Ureter (tissue), 1 donor: Measurements from ENCODE around the gene F2RL1. TPM values are rescaled to one million over a fixed set of nuclear protein-coding genes. Genes with fewer than 3 reads are reported as not detected.
"Not testable (repeated sequence)": the region's sequence is repeated elsewhere in the genome, so short reads cannot be mapped to it uniquely, and the experiment has no call there.

Experiments
- DNase-seq: peaks from one replicate; pipeline ENCODE4 v3.0.0-alpha.2; 2020; ENCODE audit warnings: low spot score
- total RNA-seq: library from RNA; stranded (reverse); gene quantifications from one replicate; pipeline ENCODE4 v1.2.4, GENCODE V29; 2023
- donor health status: DM: yes; HTN: yes; CAD: no.

F2RL1 gene
- total RNA-seq, 1 donor from 2014 or later, result 16.8 TPM

- no peak for DNase-seq
Observed at GRCh38 chr5:76807296-76807695, 11.5 kb upstream of the F2RL1 start.

- DNase-seq, result no peak
Observed at GRCh38 chr5:76808141-76808691, 10.6 kb upstream of the F2RL1 start.

- DNase-seq, result no peak
Observed at GRCh38 chr5:76809141-76809540, 9.7 kb upstream of the F2RL1 start.

- DNase-seq, result no peak
Observed at GRCh38 chr5:76810236-76810635, 8.6 kb upstream of the F2RL1 start.

- DNase-seq, result no peak
Observed at GRCh38 chr5:76811214-76811613, 7.6 kb upstream of the F2RL1 start.

DNA sequence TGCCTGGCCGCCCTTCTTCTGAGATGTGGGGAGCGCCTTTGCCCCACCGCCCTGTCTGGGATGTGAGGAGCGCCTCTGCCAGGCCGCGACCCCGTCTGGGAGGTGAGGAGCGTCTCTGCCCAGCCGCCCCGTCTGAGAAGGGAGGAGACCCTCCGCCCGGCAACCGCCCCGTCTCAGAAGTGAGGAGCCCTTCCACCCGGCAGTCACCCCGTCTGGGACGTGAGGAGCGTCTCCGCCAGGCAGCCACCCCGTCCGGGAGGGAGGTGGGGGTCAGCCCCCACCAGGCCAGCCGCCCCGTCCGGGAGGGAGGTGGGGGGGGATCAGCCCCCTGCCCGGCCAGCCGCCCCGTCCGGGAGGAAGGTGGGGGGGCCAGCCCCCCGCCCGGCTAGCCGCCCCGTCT is 6.6 kb upstream of the F2RL1 start:
- not testable (repeated sequence) for DNase-seq

DNA sequence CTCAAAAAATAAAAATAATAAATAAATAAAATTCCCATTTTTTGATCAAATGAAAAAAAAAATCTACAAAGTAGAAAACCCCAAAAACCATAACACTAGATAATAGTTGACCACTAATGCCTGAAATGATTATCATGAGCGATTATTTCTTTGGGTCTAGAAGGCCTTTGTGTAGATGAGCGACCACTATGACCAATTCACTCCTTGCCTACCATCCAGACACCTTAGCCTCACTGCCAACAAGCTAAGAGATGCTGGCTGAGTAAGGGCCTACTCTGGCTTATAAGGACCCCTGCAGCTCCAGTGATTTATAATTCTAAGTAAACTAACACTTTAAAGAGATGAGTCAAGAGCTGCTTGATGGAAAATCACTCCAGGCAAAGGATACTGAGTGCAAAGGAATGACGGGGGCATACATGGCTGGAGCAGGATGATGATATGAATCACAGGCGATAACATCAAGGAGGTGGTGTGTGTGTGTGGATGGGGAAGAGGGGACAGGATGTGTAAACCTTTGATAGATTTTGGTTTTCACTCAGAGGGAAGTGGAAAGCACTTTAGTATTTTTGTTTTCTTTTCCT is 4.8 kb upstream of the F2RL1 start:
- DNase-seq, result no peak

DNA sequence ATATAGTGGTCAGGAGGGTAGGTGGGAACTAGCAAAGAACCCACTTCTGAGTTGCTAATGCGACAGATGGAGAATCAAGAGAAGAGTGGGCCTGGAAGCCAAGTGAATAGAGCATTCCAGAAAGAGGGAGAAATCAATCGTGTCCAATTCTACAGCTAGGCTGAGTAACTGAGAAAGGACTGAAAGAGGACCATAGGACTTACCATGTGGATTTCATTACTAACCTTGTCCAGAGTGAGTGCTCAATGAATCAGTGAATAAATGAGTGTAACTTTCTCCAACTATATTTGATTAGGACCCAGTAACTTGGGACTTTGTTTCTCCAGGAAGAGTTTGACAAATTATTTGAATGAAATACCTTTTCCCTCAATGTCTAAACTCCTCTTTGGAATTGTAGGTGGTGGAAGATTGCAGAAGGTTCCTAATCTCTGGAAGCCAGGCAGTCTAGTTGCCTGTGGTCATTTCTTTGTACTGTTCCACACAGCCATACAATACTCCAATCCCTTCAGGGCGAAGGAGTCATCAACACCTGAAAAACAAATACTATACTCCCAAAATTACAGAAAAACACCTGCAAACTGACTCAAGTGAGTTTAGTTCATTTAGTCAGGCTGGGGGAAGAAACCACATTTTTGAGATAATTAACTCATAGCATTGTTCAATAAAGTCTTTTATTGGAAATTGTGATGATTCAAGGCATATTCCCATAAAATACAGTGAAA is 2.6 kb upstream of the F2RL1 start:
- DNase-seq, result no peak

GRCh38 chr5:76819851-76820525 is 1.2 kb downstream of the F2RL1 start:
- DNase-seq, result no peak

GRCh38 chr5:76820526-76820890 is 1.7 kb downstream of the F2RL1 start:
- DNase-seq, result no peak

- DNase-seq, result no peak
Observed at GRCh38 chr5:76821136-76821535, 2.3 kb downstream of the F2RL1 start.

DNA sequence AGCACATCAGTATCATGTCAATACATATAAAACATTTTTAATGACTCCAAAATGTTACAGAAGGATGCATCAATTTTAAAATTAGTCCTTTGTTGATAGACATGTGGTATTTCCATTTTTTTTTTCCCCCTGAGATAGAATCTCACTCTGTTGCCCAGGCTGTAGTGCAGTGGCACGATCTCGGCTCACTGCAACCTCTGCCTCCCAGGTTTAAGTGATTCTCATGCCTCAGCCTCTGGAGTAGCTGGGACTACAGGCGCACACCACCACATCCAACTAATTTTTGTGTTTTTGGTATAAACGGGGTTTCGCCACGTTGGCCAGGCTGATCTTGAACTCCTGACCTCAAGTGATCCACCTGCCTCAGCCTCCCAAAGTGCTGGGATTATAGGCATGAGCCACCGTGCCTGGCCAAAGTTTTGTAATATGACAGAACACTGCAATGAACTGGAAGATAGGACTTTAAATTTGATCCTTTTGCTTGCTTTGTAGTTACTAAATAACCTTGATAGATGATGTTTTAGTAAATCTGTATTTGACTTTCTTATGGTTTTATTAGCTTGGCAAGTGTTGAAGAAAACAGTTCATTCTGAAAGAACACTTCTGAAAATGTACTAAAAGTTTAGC is 3.4 kb downstream of the F2RL1 start:
- not testable (repeated sequence) for DNase-seq

GRCh38 chr5:76826416-76826815 is 7.6 kb downstream of the F2RL1 start:
- not testable (repeated sequence) for DNase-seq

- DNase-seq, result no peak
Observed at GRCh38 chr5:76831110-76831452, 12.3 kb downstream of the F2RL1 start.

- DNase-seq, result no peak
Observed at GRCh38 chr5:76836181-76836580, 17.4 kb downstream of the F2RL1 start.

DNA sequence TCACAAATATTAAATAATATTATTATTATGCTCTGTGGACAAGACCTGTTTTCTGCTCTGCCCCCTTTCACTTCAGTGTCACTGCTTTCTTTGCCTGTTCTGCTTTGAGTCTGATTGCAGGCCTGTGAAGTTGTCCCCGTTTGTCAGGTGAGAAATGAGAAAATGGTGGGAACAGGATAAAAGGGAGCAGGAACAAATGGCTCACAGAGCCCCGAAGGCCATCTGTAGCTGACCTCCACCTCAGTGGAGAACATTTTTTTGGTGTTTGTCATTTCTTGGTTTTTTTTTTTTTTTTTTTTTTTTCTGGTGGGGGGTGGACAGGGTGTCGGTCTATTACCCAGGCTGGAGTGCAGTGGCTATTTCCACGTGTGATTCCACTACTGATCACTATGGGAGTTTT is 17.8 kb downstream of the F2RL1 start:
- DNase-seq, result no peak

DNA sequence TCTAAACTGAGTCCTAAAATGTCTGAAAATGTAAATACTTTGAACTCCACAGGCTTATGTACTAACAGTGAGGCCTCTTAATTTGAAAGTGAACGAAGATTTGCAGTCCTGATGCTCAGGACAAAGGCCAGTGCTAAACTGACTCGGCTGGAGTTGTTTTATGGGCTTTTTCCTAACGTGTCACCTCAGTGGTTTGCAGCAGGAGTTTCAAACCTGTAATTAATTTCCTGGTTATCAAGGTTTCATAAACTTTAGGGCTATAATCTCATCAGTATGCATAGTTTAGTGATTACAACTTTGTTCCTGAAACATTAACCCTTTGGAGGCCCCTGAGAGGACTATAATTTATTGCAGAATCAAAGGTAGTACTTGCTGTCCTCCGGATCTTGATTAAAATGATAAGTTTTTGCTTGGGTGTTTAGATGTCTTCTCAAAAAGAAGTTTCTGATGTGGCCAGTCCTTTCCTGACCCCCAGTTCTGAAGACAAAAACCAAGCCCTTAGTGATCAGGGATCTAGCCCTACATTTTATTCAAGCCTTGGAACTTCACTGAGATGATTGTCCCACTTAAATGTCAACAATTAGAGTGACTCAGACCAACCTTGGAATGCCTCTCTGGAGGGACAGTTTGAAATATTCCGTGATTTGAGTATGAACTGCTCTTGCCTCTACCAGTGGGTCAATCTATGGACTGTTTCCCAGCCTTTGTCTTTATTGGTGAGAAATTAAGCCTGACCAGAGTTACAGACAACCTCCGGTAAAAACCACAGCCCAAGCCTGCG is 19.8 kb downstream of the F2RL1 start:
- no peak for DNase-seq

DNA sequence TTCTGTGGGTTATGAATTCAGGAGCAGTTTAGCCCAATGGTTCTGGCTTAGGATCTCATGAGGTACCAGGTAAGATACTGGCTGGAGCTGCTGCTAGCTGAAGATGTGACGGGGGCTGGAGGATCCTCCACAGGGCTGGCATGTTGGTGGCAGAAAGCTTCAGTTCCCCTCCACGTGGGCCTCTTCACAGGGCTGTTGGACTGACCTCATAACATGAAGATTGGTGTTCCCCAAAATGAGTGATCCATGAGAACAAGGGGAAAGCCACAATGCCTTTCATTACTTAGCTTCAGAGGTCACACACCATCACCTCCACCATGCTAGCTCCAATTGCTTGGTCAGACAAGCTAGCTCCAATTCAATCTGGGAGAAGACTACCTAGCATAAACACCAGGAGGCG is 22.5 kb downstream of the F2RL1 start:
- DNase-seq, result no peak

DNA sequence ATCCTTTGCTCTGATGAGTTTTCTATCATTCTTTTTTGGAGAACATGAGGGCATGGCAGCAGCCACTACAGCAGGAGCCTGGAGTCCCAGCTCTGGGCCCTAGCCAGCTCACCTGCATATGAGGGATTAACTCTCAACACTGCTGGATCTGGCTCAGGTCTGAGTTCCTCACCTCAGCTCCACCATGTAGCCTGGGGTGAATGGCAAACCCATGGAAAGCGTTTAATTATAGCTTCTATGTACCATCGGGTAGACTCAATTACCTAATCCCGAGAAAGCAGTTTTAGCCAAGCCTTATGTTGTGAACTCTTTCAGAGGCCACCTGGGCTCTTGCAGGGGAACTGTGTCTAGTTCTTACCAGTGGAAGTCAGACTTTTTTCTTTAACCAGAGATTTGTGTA is 27.1 kb downstream of the F2RL1 start:
- no peak for DNase-seq

DNA sequence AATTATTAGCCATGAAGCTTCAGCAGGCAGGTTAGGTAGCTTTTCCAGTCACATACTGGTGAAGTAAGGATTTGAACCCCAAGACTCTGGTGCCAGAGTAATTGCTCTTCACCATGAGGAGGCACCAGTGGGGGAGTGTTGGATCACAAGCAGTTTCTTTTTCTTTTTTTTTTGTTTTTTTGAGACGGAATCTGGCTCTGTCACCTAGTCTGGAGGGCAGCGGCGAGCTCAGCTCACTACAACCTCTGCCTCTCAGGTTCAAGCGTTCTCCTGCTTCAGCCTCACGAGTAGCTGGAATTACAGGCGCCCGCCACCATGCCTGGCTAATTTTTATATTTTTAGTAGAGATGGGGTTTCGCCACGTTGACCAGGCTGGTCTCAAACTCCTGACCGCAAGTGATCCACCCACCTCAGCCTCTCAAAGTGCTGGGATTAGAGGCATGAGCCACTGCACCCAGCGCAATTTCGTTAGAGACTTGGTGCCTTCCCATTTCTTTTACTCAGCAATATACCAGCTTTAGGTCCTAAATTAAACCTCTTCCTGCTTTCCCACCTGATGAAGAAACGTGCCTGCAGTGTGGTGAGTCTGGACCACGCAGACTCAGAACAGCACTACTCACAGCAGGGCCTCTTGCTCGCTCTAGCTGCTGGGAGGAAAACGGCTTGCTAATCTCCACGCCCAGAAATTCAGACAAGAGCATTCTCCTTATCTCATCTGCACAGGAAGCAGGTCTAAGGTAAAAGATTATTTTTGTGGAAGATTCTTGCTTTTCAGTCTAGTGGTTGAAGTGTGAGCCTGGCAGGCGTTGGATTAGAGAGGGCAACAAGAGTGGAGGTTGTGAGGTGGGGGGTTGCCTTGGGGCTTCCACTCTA is 30.8 kb downstream of the F2RL1 start, which contains the start of gene S100Z:
S100Z (plus strand) TSS at position 596 of the 873 bp plus-strand sequence. CDS start 25,346 bp downstream, outside the sequence.
- DNase-seq, result peak; percentile 45
